ENCODE measurements around the gene NTM. TPM values are rescaled to one million over a fixed set of nuclear protein-coding genes. Genes with fewer than 3 reads are reported as not detected.

The NTM gene
- total and polyA plus RNA-seq, 2 donors from 2014 or later = 0.92 to 10.3 TPM

- Histone ChIP-seq H3K9ac (ENCODE audit: low read length in 3 of 3) (no peak overlapping the region), H3K4me1 (ENCODE audit: control insufficient read depth in 2 of 3, insufficient read depth in 2 of 3, low read depth in 1 of 3, low read length in 3 of 3) (no peaks in the 10 kb centered on the region), H3K4me3 (ENCODE audit: low read length in 3 of 3) (no peak overlapping the region), H3K9me3 (ENCODE audit: control insufficient read depth in 2 of 3, insufficient read depth in 1 of 3, low read length in 3 of 3) (no peaks in the 10 kb centered on the region), H3K27ac (ENCODE audit: low read depth in 2 of 2, low read length in 2 of 2) (no peak overlapping the region), H3K36me3 (ENCODE audit: control insufficient read depth in 2 of 3, insufficient read depth in 3 of 3, low read length in 3 of 3) (no peaks in the 10 kb centered on the region), H3K27me3 (ENCODE audit: control insufficient read depth, insufficient read depth, low read length) (no peaks in the 10 kb centered on the region)
- no peak for FAIRE-seq
- DNase-seq = no peak
- TF ChIP-seq CTCF (IDR thresholded peaks at IDR 0.05; ENCODE audit: borderline replicate concordance, extremely low read depth, insufficient read depth) = no peak
- intact Hi-C loops (cut with DNase I) = no loop called here
These were observed 20.9 kb upstream of the NTM start for GRCh38 chr11:131349368-131350086.

GRCh38 chr11:131350872-131351271 lies 19.5 kb upstream of the NTM start:
- Histone ChIP-seq H3K9ac (ENCODE audit: low read length in 3 of 3) (no peak overlapping the region), H3K27ac (ENCODE audit: low read depth in 2 of 2, low read length in 2 of 2) (no peak overlapping the region), H3K4me3 (ENCODE audit: low read length in 3 of 3) (no peak overlapping the region), H3K4me1 (ENCODE audit: control insufficient read depth in 2 of 3, insufficient read depth in 2 of 3, low read depth in 1 of 3, low read length in 3 of 3) (no peaks in the 10 kb centered on the region), H3K27me3 (ENCODE audit: control insufficient read depth, insufficient read depth, low read length) (no peaks in the 10 kb centered on the region), H3K36me3 (ENCODE audit: control insufficient read depth in 2 of 3, insufficient read depth in 3 of 3, low read length in 3 of 3) (no peaks in the 10 kb centered on the region), H3K9me3 (ENCODE audit: control insufficient read depth in 2 of 3, insufficient read depth in 1 of 3, low read length in 3 of 3) (no peaks in the 10 kb centered on the region)
- DNase-seq = no peak
- no peak for TF ChIP-seq CTCF (IDR thresholded peaks at IDR 0.05; ENCODE audit: borderline replicate concordance, extremely low read depth, insufficient read depth)
- FAIRE-seq = no peak
- intact Hi-C loops (cut with DNase I) = no loop called here

- TF ChIP-seq CTCF (IDR thresholded peaks at IDR 0.05; ENCODE audit: borderline replicate concordance, extremely low read depth, insufficient read depth) = no peak
- no peak for FAIRE-seq
- no peak for DNase-seq
- H3K4me1 ChIP-seq (ENCODE audit: control insufficient read depth in 2 of 3, insufficient read depth in 2 of 3, low read depth in 1 of 3, low read length in 3 of 3) = no peaks in the 10 kb centered on the region
- H3K9ac ChIP-seq (ENCODE audit: low read length in 3 of 3) = no peak overlapping the region
- no peaks in the 10 kb centered on the region for H3K9me3 ChIP-seq (ENCODE audit: control insufficient read depth in 2 of 3, insufficient read depth in 1 of 3, low read length in 3 of 3)
- intact Hi-C loops (cut with DNase I) = no loop called here
- no peaks in the 10 kb centered on the region for H3K36me3 ChIP-seq (ENCODE audit: control insufficient read depth in 2 of 3, insufficient read depth in 3 of 3, low read length in 3 of 3)
- H3K27me3 ChIP-seq (ENCODE audit: control insufficient read depth, insufficient read depth, low read length) = no peaks in the 10 kb centered on the region
- H3K4me3 ChIP-seq (ENCODE audit: low read length in 3 of 3) = no peak overlapping the region
- H3K27ac ChIP-seq (ENCODE audit: low read depth in 2 of 2, low read length in 2 of 2) = no peak overlapping the region
These were observed 18.6 kb upstream of the NTM start for GRCh38 chr11:131351848-131352247.

GRCh38 chr11:131353766-131354165 lies 16.6 kb upstream of the NTM start:
- Histone ChIP-seq H3K4me1 (ENCODE audit: control insufficient read depth in 2 of 3, insufficient read depth in 2 of 3, low read depth in 1 of 3, low read length in 3 of 3) (no peaks in the 10 kb centered on the region), H3K27ac (ENCODE audit: low read depth in 2 of 2, low read length in 2 of 2) (no peak overlapping the region), H3K27me3 (ENCODE audit: control insufficient read depth, insufficient read depth, low read length) (no peaks in the 10 kb centered on the region), H3K9me3 (ENCODE audit: control insufficient read depth in 2 of 3, insufficient read depth in 1 of 3, low read length in 3 of 3) (no peaks in the 10 kb centered on the region), H3K9ac (ENCODE audit: low read length in 3 of 3) (no peak overlapping the region), H3K36me3 (ENCODE audit: control insufficient read depth in 2 of 3, insufficient read depth in 3 of 3, low read length in 3 of 3) (no peaks in the 10 kb centered on the region), H3K4me3 (ENCODE audit: low read length in 3 of 3) (no peak overlapping the region)
- intact Hi-C loops (cut with DNase I) = no loop called here
- DNase-seq (no peak), FAIRE-seq (no peak)
- TF ChIP-seq CTCF (IDR thresholded peaks at IDR 0.05; ENCODE audit: borderline replicate concordance, extremely low read depth, insufficient read depth) = no peak
